Measurements from ENCODE around the gene IFT57. TPM values are rescaled to one million over a fixed set of nuclear protein-coding genes. Genes with fewer than 3 reads are reported as not detected.
"Not testable (repeated sequence)": the region's sequence is repeated elsewhere in the genome, so short reads cannot be mapped to it uniquely, and the experiment has no call there.

Gene IFT57
- total RNA-seq: 10 to 100 TPM; 44.2 to 47.7 TPM

GRCh38 chr3:108221911-108222852, at the start of gene IFT57:
Gene IFT57, minus strand, starts transcription at chr3:108222424. Its CDS starts 102 bp downstream, at chr3:108222322.
- CTCF ChIA-PET: interaction anchor here (0.8 to 1.1 kb wide), 2 partner anchors 166 to 531 kb away, joined by 3 read pairs; no protein-coding TSS in a partner anchor
- POLR2A ChIA-PET: interaction anchor here (1.1 to 1.6 kb wide), 3 partner anchors 74 to 132 kb away, joined by 3 to 8 read pairs (median 7); partner anchors contain the start of gene HHLA2

GRCh38 chr3:108271626-108272025, 49.4 kb upstream of the IFT57 start:
- CTCF ChIA-PET: no interaction called here
- POLR2A ChIA-PET: no interaction called here

GRCh38 chr3:108268235-108268634, 46.0 kb upstream of the IFT57 start:
- CTCF ChIA-PET, POLR2A ChIA-PET: not testable (repeated sequence)

DNA sequence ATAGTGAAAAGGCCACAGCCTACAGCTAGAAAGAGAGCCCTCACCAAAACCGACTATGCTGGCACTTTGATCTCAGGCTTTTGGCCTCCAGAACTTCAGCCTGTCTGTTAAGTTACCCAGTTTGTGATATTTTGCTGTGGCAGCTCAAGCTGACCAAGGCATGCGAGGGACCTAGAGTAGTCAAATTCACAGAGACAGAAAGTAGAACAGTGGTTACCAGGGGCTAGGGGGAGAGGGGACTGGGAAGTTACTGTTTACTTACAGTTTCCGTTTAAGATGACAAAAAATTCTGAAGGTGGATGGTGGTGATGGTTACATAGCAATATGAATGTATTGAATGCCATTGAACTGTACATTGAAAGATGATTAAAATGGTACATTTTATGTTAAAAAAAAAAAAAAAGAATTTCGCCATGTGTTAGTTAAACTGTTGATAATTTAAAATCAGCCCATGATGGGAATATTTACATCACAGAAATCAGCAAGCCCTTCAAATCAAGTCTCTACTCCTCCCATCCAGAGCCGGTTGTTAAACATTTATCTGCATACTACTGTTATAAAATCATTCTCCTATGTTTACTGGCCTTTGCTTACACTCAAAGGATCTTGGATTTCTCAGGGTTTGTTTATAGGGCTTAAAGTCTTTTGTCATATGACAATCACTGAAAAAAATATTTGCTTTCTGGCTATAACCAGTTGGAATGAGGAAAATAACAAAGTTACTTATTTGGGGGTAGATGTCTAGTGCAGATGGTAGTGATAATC, 42.5 kb upstream of the IFT57 start:
- POLR2A ChIA-PET, CTCF ChIA-PET: not testable (repeated sequence)

- ChIA-PET POLR2A (no interaction called here), CTCF (no interaction called here)
These were observed 32.9 kb upstream of the IFT57 start for GRCh38 chr3:108255131-108255530.

GRCh38 chr3:108251844-108252243, 29.6 kb upstream of the IFT57 start:
- POLR2A ChIA-PET: no interaction called here
- CTCF ChIA-PET: interaction anchor here (1.1 kb wide), 1 partner anchor 29 kb away, joined by 3 read pairs; no protein-coding TSS in a partner anchor

- ChIA-PET POLR2A (no interaction called here), CTCF (interaction anchor here (1.1 kb wide), 1 partner anchor 28 kb away, joined by 3 read pairs; no protein-coding TSS in a partner anchor)
These were observed 29.0 kb upstream of the IFT57 start for GRCh38 chr3:108251265-108251664.

- CTCF ChIA-PET: no interaction called here
These were observed 28.4 kb upstream of the IFT57 start for GRCh38 chr3:108250626-108251025.

DNA sequence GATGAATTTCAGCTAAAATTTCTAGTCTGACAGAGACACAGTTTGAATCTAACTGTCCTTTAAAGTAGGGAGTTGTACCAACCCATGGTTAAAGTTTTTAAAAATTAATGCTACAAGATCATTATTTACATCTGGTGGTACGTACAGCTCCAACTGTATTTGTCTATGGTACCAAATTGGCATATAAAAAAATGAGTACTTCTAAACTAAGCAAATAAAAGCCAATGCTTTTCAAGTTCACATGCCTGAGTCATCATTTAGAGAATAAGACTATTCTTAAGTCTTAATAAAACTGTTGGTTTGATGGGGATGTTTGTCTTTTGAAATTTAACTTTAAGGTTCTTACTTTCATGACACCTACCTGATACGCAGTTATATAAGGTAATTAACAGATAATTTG, 21.0 kb upstream of the IFT57 start:
- POLR2A ChIA-PET: no interaction called here
- CTCF ChIA-PET: no interaction called here

More at GRCh38 chr3:108250626-108251025, 28.4 kb upstream of the IFT57 start:
- POLR2A ChIA-PET: no interaction called here

DNA sequence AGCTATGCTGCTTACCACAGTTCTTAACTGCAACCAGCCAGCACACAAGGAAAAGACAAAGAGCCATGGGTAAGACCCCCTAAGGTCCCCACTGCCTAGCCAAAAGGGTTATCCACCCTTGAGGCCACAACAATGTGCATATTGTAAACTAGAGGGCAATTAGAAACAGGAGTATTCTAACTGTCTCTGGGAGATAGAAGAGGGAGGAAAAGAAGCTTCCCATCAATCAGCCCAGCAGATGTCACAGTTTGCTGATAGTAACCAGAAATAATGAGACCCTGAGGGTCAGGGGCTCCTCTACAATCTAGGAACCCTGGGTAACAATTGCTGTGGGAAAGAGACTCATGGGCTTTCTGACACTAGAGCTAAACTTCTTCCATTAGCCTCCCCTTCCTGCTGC, 20.6 kb upstream of the IFT57 start:
- ChIA-PET POLR2A (no interaction called here), CTCF (no interaction called here)

- CTCF ChIA-PET: no interaction called here
- POLR2A ChIA-PET: interaction anchor here (0.6 kb wide), 1 partner anchor 170 kb away, joined by 3 read pairs; no protein-coding TSS in a partner anchor
These were observed 19.5 kb upstream of the IFT57 start for GRCh38 chr3:108241721-108242120.

- ChIA-PET POLR2A (no interaction called here), CTCF (no interaction called here)
These were observed 18.9 kb upstream of the IFT57 start for GRCh38 chr3:108241146-108241545.

DNA sequence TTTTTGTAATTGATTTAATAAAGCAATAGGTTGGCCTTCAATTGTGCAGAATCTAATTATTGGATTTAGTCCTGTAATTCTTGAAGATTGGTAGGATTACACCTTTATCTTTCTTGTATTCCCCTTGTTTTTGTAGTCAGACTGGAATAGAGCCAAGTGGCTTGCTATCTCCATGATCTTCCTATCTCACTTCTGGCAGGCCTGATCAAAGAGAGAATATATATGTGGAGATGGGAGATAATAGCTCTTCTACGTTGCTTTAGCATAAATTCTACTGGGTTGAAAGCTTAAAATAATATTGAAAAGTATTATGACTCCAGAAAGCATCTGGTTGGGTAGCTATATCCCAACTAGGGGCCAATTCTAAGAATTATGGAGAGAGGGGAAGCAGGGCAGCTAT, 16.9 kb upstream of the IFT57 start:
- CTCF ChIA-PET: no interaction called here
- POLR2A ChIA-PET: no interaction called here

- ChIA-PET CTCF (interaction anchor here (0.5 kb wide), 1 partner anchor 168 kb away, joined by 3 read pairs; no protein-coding TSS in a partner anchor), POLR2A (no interaction called here)
These were observed 13.1 kb upstream of the IFT57 start for GRCh38 chr3:108235290-108235689.

DNA sequence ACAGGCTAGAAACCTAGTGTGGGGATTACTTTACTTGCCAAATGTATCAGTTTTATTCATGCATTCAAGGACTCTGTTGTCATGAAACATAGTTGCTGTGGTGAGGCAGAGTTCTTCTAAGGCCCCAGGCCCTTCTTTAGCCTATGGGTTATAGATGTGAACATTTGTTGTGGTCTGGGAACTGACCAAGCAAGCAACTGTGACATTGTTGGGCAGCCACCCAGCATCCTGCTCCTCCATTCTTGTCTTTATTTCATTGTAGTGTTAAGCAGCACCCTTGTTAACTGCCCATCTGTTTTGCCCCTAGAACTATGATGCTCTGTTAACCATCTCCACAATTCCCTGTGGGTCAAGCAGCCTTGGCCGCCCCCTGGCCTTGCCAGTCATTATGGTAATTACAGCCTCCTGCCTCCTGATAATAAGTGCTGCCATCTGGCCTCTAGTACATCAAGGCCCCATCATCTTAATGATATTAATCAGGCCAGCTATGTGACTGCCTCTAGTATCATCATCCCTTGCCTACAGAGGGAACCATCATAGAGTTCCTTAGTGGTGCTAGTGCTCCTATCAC, 12.2 kb upstream of the IFT57 start:
- CTCF ChIA-PET: interaction anchor here (0.7 kb wide), 1 partner anchor 68 kb away, joined by 3 read pairs; no protein-coding TSS in a partner anchor

GRCh38 chr3:108228286-108228685, 6.1 kb upstream of the IFT57 start:
- ChIA-PET CTCF (no interaction called here), POLR2A (no interaction called here)

More for the DNA sequence above, 12.2 kb upstream of the IFT57 start:
- POLR2A ChIA-PET: no interaction called here

- POLR2A ChIA-PET: no interaction called here
- CTCF ChIA-PET: no interaction called here
These were observed 4.9 kb upstream of the IFT57 start for GRCh38 chr3:108227131-108227530.

DNA sequence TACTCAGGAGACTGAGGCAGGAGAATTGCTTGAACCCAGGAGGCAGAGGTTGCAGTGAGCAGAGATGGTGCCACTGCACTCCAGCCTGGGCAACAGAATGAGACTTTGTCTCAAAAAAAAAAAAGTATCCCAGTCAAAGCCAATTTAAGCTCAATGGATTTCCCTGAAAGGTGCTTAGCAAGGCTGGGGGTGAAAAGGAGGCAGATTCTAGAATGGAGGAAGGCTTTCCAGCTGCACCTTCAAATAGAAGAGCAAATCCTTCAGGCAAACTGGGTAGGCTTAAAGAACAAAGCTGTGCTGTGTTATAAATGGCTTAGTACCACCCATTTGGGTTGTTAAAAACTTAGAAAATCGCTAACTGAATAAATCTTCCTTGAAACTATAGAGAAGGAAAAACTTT, 3.0 kb upstream of the IFT57 start:
- ChIA-PET POLR2A (interaction anchor here (1.0 kb wide), 1 partner anchor 100 kb away, joined by 4 read pairs; no protein-coding TSS in a partner anchor), CTCF (interaction anchor here (0.6 to 0.8 kb wide), 2 partner anchors 86 to 193 kb away, joined by 3 read pairs; no protein-coding TSS in a partner anchor)

DNA sequence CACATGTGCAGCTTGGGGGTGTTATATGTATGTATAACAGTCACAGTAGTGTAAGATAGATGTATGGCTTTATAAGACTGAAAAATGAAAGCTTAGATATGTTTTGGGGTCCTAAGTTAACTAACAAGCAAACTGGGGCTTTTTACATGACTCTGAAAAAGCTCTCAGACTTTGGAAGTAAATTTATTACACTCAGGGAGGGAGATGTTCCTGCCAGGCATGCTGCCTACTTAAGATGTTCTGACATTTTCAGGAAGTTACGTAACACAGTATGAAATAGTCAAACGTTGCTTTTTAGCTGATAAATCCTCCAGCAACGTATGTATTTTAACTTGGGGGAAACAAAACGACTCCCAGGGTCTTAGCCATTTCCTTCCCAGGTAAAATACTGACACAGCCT, 1.7 kb upstream of the IFT57 start:
- POLR2A ChIA-PET: interaction anchor here (0.5 to 1.0 kb wide), 4 partner anchors 10 to 1887 kb away, joined by 3 to 4 read pairs (median 4); no protein-coding TSS in a partner anchor
- CTCF ChIA-PET: no interaction called here

Measured in activated CD8-positive, alpha-beta memory T cell treated with anti-CD3 and anti-CD28 coated beads for 36 hours (primary cell).